ENCODE results near the gene PPM1D. TPM values are rescaled to one million over a fixed set of nuclear protein-coding genes. Genes with fewer than 3 reads are reported as not detected.

PPM1D gene
- total and polyA plus RNA-seq, 2 of the 13 experiments (the other 11 are each of a cell fraction or from before 2014, with no cell fraction given): 8.0 to 26.2 TPM

DNA sequence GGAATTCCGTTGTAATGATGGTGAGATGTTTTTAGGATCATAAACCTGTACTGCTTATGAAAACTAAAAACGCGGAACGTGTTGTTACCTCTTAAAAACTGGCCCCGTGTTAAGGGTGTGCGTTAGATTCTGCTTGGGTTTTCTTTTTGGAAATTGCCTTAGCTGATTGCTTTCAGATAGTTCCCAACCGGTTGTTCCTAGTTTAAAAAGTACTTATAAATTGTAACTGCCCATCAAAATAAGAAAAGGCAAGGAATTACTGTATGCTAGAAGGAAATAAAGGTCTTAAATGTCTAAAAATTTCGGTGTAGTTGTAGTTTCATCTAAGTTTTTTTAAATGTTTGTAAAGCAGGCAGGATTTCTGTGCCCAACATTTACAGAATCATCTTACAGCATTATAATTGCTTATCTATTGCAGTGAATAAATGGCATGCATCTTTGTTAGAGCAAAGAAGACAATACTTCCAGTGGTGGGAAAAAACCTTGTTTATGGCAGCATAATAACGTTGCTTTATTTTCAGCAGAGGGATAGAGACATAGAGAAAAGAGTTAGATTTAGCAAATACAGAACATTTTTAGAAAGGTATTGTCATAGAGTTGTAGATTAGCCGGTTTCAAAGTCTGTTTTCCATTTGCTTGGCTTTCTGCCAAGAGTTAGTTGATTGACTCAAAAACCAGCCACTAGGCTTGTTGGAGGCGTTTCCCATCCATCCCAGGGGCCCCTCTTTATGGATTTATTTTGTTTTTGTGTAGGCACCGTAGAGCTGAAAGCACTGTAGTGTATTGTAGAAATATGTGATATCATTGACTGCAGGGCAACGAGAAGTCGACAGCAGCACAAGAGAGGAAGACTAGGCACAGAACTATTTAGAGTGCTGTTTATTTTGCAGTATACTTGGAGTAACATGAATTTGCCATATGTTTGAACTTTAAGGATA, 1.7 kb downstream of the PPM1D start (continued):
- TF ChIP-seq, protein P1, sequence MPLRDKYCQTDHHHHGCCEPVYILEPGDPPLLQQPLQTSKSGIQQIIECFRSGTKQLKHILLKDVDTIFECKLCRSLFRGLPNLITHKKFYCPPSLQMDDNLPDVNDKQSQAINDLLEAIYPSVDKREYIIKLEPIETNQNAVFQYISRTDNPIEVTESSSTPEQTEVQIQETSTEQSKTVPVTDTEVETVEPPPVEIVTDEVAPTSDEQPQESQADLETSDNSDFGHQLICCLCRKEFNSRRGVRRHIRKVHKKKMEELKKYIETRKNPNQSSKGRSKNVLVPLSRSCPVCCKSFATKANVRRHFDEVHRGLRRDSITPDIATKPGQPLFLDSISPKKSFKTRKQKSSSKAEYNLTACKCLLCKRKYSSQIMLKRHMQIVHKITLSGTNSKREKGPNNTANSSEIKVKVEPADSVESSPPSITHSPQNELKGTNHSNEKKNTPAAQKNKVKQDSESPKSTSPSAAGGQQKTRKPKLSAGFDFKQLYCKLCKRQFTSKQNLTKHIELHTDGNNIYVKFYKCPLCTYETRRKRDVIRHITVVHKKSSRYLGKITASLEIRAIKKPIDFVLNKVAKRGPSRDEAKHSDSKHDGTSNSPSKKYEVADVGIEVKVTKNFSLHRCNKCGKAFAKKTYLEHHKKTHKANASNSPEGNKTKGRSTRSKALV (CRISPR knock-in tag; IDR thresholded peaks at IDR 0.05): no peak
- TF ChIP-seq ZFP41 (CRISPR knock-in tag; IDR thresholded peaks at IDR 0.05; ENCODE audit: borderline replicate concordance): no peak
- 0 out of 2 replicates have a peak, but pooled peaks have one; percentile 16 for TF ChIP-seq RFXANK (CRISPR knock-in tag; IDR thresholded peaks at IDR 0.05)
- TF ChIP-seq RFX3 (CRISPR knock-in tag; IDR thresholded peaks at IDR 0.05): no peak
- no peak for TF ChIP-seq ZFP62 (CRISPR knock-in tag; IDR thresholded peaks at IDR 0.05)
- TF ChIP-seq CHD2 (IDR thresholded peaks at IDR 0.05; ENCODE audit: low read depth, low read length): no peak
- TF ChIP-seq ZNF44 (CRISPR knock-in tag; IDR thresholded peaks at IDR 0.05): no peak
- TF ChIP-seq, protein P2, sequence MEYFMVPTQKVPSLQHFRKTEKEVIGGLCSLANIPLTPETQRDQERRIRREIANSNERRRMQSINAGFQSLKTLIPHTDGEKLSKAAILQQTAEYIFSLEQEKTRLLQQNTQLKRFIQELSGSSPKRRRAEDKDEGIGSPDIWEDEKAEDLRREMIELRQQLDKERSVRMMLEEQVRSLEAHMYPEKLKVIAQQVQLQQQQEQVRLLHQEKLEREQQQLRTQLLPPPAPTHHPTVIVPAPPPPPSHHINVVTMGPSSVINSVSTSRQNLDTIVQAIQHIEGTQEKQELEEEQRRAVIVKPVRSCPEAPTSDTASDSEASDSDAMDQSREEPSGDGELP (IDR thresholded peaks at IDR 0.05; ENCODE audit: borderline replicate concordance, low read depth): no peak
- TF ChIP-seq ZNF264 (CRISPR knock-in tag; IDR thresholded peaks at IDR 0.05): 0 out of 2 replicates have a peak, but pooled peaks have one; percentile 21
- TF ChIP-seq CCDC6 (CRISPR knock-in tag; IDR thresholded peaks at IDR 0.05): no peak
- 0 out of 2 replicates have a peak, but pooled peaks have one; percentile 12 for TF ChIP-seq RBFOX2 (IDR thresholded peaks at IDR 0.05; ENCODE audit: low read depth, low read length)
- TF ChIP-seq, protein P3, sequence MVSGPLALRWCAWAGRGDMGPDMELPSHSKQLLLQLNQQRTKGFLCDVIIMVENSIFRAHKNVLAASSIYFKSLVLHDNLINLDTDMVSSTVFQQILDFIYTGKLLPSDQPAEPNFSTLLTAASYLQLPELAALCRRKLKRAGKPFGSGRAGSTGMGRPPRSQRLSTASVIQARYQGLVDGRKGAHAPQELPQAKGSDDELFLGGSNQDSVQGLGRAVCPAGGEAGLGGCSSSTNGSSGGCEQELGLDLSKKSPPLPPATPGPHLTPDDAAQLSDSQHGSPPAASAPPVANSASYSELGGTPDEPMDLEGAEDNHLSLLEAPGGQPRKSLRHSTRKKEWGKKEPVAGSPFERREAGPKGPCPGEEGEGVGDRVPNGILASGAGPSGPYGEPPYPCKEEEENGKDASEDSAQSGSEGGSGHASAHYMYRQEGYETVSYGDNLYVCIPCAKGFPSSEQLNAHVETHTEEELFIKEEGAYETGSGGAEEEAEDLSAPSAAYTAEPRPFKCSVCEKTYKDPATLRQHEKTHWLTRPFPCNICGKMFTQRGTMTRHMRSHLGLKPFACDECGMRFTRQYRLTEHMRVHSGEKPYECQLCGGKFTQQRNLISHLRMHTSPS (CRISPR knock-in tag; IDR thresholded peaks at IDR 0.05; ENCODE audit: low read depth): no peak
- no peak for TF ChIP-seq GABPA (IDR thresholded peaks at IDR 0.05; ENCODE audit: low read depth, low read length)
- TF ChIP-seq GABPA (CRISPR knock-in tag; IDR thresholded peaks at IDR 0.05; ENCODE audit: low read depth): no peak; the same call in 1 of the 2 replicates
- TF ChIP-seq TBX2 (CRISPR knock-in tag; IDR thresholded peaks at IDR 0.05; ENCODE audit: borderline replicate concordance): no peak; the same call in 1 of the 2 replicates
- TF ChIP-seq HCFC1 (IDR thresholded peaks at IDR 0.05; ENCODE audit: low read depth, low read length): no peak
- TF ChIP-seq CREB1 (IDR thresholded peaks at IDR 0.05): no peak
- TF ChIP-seq CREB1 (CRISPR knock-in tag; IDR thresholded peaks at IDR 0.05): no peak; the same call in 1 of the 2 replicates
- TF ChIP-seq GATAD1 (CRISPR knock-in tag; IDR thresholded peaks at IDR 0.05): no peak; the same call in 1 of the 2 replicates
- TF ChIP-seq ZNF670 (CRISPR knock-in tag; IDR thresholded peaks at IDR 0.05; ENCODE audit: borderline replicate concordance): peak; percentile 71; the same call in 1 of the 2 replicates
- no peak for TF ChIP-seq ZBTB43 (CRISPR knock-in tag; conservative IDR thresholded peaks at IDR 0.05)
- TF ChIP-seq NR1H2 (CRISPR knock-in tag; IDR thresholded peaks at IDR 0.05; ENCODE audit: borderline replicate concordance, low read depth): no peak
- no peak; the same call in 1 of the 2 replicates for TF ChIP-seq ZMAT3 (CRISPR knock-in tag; conservative IDR thresholded peaks at IDR 0.05)
- TF ChIP-seq SP1 (IDR thresholded peaks at IDR 0.05): no peak
- peak; percentile 60; the same call in 1 of the 2 replicates for TF ChIP-seq SP1 (CRISPR knock-in tag; IDR thresholded peaks at IDR 0.05)
- no peak for TF ChIP-seq AGO2 (optimal IDR thresholded peaks at IDR 0.05; ENCODE audit: low read depth, low read length)

All from HepG2 (cell line).